Astrocyte (in vitro differentiated cells and primary cell): ENCODE data around the gene SMOC2.

ENCODE experiments used
- CTCF ChIP-seq: IDR thresholded peaks from 2 replicates; pipeline ENCODE4 v1.5.1; 2011; ENCODE audit warnings: low read depth, mild to moderate bottlenecking, inconsistent platforms, low read length, moderate library complexity; ENCODE audit not compliant: insufficient read depth
- EZH2 ChIP-seq: IDR thresholded peaks from 2 replicates; pipeline ENCODE4 v1.6.1; 2012; ENCODE audit warnings: mild to moderate bottlenecking, low read length, inconsistent platforms; ENCODE audit not compliant: insufficient read depth

GRCh38 chr6:168469926-168470325, 28.9 kb downstream of the SMOC2 start:
- no peak for TF ChIP-seq CTCF
- TF ChIP-seq EZH2 = no peak
